Stimulated activated CD8-positive, alpha-beta memory T cell treated with anti-CD3 and anti-CD28 coated beads, Interleukin-15, amount 100 ng/mL, for 1 hour (primary cell): ENCODE measurements around the gene DNAH2.

Source experiments
- DNase-seq: peaks from one replicate; pipeline ENCODE4 v3.0.0-alpha.2; 2020; ENCODE audit warnings: low read depth

Gene DNAH2

DNA sequence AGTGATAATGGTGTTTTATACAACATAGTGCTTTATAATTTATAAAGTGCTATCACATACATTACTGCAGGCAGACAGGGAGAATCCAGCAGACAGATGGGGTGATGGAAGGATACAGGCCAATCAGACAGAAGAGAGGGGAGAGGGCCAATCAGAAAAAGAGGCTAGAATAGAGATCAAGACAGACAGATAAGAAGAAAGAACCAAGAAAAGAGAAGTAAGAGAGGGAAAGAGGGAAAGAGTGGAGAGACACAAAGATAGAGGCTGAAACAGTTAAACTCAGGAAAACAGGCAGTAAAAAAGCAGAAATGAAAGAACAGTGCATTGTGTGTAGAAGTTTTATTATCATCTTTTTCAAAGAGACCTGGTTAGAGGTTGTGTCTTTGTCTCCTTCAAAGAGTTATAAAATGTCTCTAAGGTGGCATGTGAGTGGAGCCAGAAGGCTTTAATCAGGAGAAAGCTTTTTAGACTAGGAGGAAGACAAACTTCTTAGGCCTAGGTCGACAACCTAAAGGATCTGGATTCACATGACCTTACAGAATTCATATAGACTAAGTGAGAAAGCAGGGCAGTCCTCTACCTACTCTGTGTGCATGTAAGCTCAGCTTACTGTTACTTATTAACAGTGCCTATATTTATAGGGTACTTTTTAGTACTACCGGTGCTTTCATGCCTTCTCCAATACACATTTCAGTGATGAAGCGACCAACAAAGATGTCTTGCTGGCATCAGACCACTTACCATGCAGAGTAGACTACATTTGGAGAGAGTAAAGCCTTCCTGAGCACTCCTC is 162.7 kb downstream of the DNAH2 start:
- no peak for DNase-seq

DNA sequence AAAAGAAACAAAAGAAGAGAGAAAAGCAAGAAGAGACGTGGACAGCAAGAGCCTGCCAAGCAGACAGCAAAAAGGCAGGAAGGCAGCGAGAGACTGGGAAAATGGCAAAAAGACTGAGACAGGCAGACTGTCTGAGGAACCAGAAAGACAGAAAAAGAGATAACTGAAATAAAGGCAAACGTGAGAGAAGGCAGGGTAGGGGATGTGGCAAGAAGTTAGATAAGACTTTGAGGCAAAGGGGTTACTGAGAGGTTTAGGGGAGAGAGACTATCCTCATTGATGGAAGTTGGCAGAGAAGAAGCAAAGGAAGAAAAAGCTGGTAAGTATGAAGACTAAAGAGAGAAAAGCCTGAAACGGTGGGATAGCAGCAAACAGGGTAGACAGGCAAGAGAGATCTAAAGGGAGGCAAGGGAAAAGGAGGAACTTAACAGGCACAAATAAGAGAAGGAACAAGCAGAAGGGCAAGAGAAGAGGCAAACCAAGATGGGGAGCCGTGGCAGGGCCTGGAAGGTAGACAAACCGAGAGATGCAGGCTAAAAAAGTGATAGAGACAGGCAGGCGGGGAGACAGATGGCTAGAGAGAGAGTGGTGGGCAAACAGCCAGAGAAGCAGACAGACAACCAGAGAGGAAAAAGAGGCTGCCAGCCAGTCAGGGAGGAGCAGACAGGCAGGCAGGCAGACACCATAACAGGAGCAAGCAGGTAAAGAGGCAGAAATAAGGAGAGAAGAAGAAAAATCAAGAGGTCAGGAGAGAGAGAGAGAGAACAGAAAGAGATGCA is 163.9 kb downstream of the DNAH2 start:
- DNase-seq: no peak

- DNase-seq: no peak
These were observed 164.5 kb downstream of the DNAH2 start for GRCh38 chr17:7882068-7882467.

DNA sequence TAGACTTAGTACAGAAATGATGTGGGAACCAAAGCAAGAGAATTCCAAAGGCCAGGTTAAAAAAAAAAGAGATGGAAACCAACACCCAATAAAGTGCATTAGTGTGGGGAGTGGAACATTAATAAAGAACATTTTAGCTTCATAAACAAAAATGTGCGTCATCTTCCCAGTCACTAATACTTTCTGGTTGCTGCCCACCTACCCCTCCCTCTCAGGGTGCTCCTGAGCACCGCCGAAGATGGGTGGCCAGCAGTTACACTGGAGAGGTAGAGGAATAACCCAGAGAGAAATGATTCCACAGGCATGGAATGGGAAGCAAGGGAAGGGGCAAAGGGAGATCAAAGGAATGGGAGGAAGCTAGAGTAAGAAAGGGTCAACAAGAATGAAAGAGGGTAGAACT is 165.1 kb downstream of the DNAH2 start:
- DNase-seq: no peak
